Ovary (tissue), 3 donors: ENCODE measurements around the gene ZMIZ1.

Experiments used
- CTCF ChIP-seq, 3 donors: fragments of 450-650 bp in 2 of 3; fragments of 200-600 bp in 1 of 3; IDR thresholded peaks; one replicate each; pipeline versions ENCODE4 v1.5.1 to v1.8.0; 2016 to 2022; ENCODE audit warnings: antibody characterized with exemption in 3 of 3, mild to moderate bottlenecking in 1 of 3
- EP300 ChIP-seq: sonication (generic); formaldehyde crosslinking; IDR thresholded peaks from one replicate; pipeline ENCODE4 v1.6.1; 2017; ENCODE audit warnings: antibody characterized with exemption
- POLR2A ChIP-seq: fragments of 450-650 bp; IDR thresholded peaks from one replicate; pipeline ENCODE4 v1.6.1; 2017; ENCODE audit warnings: antibody characterized with exemption, mild to moderate bottlenecking, moderate library complexity
- donor health status: DM: no; HTN: no; CAD: no.

- TF ChIP-seq CTCF (IDR thresholded peaks at IDR 0.05) (no peak), EP300 (no peak), POLR2A (no peak)
These were observed 274.2 kb downstream of the ZMIZ1 start for GRCh38 chr10:79342811-79343561.
